GM18951 (cell line): ENCODE data around the gene ERF.

Experiments
- POLR2A ChIP-seq: IDR thresholded peaks from 4 replicates; pipeline ENCODE4 v1.6.1; 2011; ENCODE audit warnings: mild to moderate bottlenecking; ENCODE audit not compliant: insufficient read length, insufficient read depth; ENCODE audit errors: extremely low read depth
- in situ Hi-C: fragments of 300-500 bp; cut with MboI; formaldehyde crosslinking; loops from one replicate; pipeline ENCODE4 v1.12.0; 2022; ENCODE audit warnings: low sequenced_read_pairs, mixed read lengths, inconsistent platforms; ENCODE audit not compliant: unreplicated experiment

The ERF gene

DNA sequence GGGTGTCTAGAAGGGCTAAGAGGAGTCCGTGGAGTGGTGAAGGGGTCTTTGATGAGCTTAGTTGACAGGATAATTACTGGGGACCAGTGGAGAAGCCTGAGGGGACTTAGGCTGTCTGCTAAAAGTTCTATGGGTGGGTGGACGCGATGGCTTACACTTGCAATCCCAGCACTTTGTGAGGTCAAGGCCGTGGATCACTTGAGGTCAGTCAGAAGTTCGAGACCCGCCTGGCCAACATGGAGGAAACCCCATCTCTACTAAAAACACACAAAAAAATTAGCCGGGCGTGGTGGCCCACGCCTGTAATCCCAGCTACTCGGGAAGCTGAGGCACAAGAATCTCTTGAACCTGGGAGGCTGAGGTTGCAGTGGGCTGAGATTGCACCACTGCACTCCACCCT is 9.7 kb downstream of the ERF start:
- in situ Hi-C loops = no loop called here
- TF ChIP-seq POLR2A = no peak

DNA sequence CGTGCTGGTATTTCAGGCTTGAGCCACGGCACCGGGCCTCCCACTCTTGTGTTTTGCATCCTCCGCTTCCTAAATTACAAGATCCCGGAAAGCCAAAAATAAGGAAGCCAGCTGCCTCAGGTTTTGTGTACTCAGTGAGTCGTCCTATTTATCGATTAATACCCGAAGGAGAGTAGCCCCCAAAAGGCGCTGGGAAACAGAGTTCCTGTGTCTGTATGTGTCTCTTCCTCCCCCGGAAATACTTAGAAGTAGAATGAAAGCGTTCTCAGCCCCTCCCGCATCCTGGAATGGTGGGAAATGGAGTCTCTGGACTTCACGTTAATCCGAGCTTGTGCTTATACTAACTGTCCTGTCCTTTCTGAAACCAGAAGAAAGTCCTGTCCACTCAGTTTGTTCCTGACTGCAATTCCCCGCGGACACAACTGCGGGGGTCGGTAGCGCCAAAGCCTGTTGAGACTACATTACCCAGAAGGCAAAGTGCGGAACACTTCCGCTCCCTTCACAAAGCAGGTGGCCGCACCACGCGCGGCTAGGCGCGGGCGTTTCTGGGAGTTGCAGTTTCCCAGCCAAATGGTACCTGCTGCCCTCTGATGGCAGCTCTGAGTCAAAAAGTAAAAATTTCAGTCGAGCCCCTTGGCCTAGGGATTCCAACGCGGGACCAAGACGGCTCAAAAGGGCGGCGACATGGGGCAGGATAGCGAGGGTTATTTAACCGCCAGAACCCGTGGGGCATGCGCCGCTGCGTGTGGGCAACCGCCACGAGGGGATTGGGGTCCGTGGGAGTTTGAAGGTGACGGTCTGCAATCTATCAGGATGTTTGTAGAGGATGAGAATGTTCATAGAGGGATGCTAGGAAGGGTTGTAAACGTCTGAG is 10.3 kb downstream of the ERF start:
- no peak for TF ChIP-seq POLR2A

DNA sequence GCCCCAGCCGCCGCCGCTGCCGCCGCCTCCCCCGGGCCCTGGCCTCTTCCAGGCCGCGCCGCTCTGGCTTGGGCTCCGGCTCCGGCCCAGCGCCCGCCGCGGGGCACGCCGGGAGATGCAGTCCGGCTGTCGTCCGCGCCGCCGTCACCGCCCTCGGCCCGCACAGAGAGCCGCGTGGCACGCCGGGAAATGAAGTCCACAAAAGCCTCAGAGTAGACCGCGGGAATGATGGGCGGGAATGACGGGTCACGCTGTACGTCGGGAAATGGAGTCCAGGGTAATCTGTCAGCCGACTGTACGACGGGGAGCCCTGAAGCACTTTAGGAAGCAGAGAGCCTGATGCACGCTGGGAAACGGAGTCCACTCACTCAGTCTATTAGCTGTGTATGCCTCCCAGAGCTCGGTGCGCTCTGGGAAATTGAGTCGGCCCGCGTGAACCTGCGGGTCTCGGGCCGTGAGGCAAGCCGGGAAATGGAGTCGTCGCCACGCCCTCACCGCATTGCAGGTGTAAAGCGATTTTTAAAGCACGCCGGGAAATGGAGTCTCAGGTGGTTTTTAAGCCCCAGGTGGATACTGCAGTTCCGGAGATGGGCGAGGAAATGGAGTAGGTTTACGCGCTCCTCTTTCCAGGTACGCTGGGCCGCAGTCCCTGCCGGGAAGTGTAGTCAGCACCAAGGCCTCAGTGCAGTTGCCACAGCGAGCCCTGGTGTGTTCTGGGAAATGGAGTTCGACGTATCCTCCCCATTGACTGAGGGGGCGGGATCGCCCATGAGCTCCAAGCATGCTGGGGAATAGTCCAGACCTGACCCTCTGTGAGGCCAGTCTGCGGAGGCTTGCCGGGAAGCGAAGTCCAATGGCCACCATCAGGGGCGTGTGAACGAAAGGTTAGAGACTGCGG is 12.2 kb downstream of the ERF start, which contains the start of gene GSK3A:
GSK3A (minus strand) TSS at position 91 of the 898 bp plus-strand sequence. CDS start 137 bp downstream, outside the sequence.
- TF ChIP-seq POLR2A = peak; percentile 92
- in situ Hi-C loops = no loop called here

More for the DNA sequence above, 10.3 kb downstream of the ERF start:
- in situ Hi-C loops = no loop called here

DNA sequence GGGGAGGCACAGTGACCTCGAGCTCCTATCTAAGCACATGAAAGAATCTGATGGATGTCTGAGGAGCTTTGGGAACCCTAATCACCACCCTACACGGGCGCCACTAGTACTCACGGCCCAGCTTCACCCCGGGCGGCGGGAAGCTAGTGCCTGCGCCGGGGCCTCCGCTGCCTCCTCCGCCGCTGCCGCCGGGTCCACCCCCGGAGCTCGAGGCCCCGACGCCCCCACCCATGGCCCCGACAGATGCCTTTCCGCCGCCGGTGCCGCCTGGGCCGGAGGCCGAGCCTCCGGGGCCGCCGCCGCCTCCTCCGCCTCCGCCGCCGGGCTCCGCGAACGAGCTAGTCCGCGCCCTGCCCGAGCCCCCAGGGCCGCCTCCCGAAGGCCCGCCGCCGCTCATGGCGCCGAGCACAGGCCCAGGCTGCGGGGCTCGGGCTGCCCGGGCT is 12.8 kb downstream of the ERF start:
- no peak for TF ChIP-seq POLR2A
- in situ Hi-C loops = no loop called here

DNA sequence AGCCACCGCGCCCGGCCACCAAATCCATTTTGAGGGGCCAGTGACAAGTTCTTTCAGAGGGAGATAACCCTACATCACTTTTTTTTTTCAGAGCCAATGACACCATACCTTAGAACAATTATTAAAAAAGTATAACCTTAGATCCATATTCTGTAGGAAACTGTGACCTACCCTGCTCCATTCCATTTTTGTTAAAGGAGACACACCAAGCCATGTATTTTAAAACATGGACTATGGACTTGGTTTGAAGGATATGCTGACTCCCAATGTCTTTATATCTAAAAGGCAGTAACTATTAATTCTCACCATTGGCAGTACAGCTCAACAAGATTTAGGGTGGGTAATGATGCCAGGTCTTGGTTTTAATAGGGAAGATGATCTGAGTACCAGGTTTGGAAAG is 13.6 kb downstream of the ERF start:
- in situ Hi-C loops = no loop called here
- TF ChIP-seq POLR2A = no peak

DNA sequence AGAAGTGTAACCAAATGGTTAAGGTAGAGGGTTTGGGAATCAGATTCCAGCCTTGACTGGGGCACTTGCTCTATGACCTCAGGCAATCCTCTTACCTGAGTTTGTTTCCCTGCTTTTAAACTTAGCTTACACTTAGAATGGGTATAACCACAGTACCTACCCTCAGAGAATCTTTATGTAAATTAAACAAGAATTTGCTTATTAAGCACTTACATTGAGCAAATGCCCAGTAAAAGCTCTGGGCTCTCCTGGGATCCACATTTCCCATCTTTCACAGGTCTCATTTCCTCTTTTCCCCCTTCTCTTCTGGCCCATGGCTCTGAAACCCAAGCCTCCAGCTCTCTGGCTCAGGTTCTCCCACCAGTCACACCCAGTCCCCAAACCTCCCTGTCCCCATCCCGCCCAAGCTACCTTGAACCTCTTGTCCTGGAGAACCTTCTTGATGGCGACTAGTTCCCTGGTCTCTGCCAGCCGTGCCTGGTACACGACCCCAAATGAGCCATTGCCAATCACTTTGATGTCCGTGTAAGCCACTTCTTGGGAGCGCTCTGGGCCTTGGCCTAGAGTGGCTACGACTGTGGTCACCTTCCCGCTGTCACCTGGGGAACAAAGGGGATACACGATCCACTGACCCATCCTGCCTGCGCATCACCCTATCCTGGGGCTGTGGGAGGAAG is 15.2 kb downstream of the ERF start:
- in situ Hi-C loops = no loop called here
- no peak for TF ChIP-seq POLR2A

DNA sequence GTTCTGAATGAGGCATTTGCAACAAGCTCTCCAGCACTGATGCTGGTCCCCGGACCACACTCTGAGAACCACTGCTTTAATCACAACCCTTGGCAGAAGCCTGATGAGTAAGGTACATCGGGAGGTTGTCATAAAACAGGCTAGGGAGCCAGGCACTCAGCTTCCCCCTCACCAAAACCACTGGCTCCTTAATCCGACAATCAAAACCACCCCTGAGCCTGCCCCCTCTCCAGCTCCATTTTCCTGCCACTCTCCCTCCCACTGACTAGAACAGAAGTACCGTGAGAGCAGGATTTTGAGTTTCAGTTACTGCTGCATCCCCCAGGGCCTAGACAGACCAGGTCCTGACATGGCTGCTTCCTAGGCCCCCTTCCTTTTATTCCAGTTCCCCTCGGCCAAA is 19.7 kb downstream of the ERF start:
- in situ Hi-C loops = no loop called here

DNA sequence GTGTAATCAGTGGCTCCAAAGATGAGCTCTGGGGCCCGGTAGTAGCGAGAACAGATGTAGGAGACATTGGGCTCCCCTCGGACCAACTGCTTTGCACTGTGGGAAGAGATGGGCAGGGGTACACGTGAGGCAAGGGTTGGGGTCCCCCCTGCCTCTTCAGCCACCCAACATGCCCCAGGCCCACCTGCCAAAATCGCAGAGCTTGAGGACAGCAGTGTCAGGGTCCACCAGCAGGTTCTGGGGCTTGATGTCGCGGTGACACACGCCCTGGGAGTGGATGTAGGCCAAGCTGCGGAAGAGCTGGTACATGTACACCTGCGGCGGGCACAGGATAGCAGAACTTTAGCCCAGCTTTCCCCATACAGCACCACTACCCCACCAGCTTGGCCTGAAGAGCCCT is 20.6 kb downstream of the ERF start:
- TF ChIP-seq POLR2A = no peak
- in situ Hi-C loops = no loop called here

More for the DNA sequence above, 19.7 kb downstream of the ERF start:
- no peak for TF ChIP-seq POLR2A

DNA sequence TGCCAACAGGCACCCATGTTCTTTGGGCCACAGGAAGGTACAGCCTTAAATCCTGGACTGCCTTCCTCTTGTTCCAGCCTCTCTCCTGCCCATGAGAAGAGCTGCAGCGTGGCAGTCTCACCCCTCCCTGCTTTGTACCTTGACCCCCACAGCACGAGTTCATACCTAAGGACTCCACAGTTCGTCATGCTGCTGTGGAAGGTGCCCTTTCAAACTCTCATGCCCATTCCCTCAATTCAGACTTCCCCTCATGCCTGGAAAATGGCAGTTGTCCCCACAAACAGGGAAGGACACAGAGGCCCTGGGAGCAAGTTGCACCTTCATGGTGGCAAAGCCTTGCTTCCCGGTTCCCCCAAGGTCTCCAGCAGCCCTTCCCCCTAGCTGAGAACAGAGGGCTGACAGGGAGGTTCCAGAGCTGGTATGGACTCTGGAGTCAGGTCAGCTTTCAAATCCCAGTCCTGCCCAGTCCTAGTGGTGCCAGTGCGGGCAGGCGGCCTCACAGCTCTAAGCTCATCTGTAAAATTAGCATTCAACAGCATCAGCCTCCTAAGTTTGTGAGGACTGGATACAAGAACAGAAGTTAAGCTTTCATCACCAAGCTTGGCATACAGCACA is 21.1 kb downstream of the ERF start:
- TF ChIP-seq POLR2A = peak; percentile 22
- in situ Hi-C loops = no loop called here

DNA sequence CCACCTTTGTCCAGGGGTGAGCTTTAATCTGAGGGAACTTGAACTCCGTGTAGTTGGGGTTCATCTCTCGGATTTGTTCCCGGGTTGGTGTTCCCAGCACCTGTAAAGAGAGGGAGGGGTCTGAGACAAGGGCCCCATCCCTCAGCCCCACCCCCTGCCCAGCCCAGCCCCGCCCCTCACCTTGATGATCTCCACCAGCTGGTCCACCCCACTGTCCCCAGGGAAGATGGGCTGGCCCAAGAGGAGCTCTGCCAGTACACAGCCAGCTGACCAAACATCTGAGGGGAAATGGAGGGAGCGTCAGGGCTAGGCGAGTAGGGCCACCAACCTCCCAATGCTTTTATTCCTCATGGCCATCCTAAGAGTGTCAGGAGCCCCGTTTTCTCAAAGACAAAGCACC is 21.8 kb downstream of the ERF start:
- in situ Hi-C loops = no loop called here
- no peak for TF ChIP-seq POLR2A

DNA sequence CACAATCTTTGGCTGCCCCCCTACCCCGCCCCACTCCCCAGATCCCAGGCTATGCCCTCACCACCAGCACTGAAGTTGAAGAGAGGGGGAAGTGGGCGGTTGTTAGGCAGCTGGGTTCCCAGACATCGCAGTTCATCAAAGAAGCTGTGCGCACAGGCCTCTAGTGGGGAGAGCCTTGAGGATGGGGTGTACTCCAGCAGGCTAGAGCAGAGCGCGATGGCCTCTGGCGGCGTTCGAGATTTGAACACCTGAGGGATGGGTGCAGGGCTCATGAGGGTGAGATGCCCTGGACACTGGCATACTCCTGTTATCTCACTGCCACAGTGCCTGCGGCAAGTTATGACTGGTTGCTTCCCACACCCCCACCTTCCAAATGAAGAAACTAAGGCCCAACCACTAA is 22.5 kb downstream of the ERF start:
- no peak for TF ChIP-seq POLR2A
- in situ Hi-C loops = no loop called here

DNA sequence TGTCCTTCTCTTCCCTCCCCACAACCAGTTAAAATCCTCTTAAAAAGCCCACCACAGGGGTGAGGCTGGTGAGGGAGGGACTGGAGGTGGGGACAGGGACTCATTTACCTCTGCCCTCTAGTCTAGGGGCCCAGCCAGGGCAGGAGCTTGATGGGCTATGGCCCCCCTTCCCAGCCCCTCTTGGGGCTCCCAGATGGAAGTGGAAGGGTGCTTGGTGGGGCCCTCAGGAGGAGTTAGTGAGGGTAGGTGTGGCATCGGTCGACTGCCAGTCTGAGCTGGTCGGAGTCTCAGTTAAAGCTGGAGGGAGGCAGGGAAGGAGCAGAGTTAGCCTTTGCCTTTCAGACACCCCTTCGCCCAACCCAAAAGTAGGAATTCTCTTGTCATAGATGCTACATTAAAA is 24.4 kb downstream of the ERF start:
- in situ Hi-C loops = no loop called here
- TF ChIP-seq POLR2A = no peak

DNA sequence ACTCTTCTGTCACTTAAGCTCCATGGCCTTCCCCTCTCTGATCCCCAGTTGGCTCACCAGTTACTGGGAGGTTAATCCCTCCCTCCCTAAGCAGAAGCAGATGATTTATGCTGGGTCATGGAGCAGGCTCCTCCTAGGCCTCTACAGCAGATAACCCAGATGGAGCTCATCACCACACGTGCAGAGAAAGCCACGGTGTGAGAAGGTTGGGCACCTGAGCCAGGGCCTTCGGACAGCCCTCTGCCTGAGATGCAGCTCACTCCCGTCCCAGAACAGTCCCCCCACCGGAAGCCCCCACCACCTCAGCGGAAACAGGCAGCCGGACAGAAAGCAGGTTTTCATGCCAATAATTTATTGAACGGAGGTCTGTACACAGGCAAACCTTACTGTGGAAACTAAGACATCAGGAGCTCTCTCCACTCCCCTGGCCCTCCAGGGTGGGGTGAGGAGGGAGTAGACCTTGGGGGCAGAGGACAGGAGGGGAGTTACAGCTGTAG is 25.0 kb downstream of the ERF start:
- TF ChIP-seq POLR2A = no peak
- in situ Hi-C loops = no loop called here
